HG03439 (cell line): Measurements from ENCODE around the gene OR2AP1.
"Not testable (repeated sequence)": the region's sequence is repeated elsewhere in the genome, so short reads cannot be mapped to it uniquely, and the experiment has no call there.

Experiments used
- ATAC-seq: cut with Tn5 transposase; IDR thresholded peaks from one replicate; pipeline ENCODE4 v1.9.1; 2021; ENCODE audit warnings: mild to moderate bottlenecking, moderate library complexity; ENCODE audit not compliant: unreplicated experiment

The OR2AP1 gene

DNA sequence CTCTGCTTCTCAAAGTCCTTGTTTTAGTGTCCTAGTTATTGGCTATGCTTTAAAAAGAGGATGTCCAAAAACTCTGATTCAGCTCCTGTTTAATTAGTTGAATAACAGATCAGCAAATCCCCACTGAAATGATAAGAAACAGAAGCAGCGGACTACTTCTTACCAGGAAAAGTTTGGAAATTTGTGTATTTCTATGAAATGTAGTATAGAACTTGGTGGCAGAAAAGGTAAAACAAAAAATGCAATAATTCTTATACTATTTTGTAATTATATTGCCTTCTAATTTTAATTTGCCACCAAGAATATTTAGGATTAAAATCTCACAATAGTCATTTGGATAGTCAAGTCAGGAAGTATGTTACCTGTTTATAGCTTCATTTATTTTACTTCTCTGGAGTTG, at the start of gene OR2AP1:
Gene OR2AP1, plus strand, starts transcription at position 301 of the 400 bp plus-strand sequence. CDS start 1,947 bp downstream, outside the sequence.
- no peak for ATAC-seq

DNA sequence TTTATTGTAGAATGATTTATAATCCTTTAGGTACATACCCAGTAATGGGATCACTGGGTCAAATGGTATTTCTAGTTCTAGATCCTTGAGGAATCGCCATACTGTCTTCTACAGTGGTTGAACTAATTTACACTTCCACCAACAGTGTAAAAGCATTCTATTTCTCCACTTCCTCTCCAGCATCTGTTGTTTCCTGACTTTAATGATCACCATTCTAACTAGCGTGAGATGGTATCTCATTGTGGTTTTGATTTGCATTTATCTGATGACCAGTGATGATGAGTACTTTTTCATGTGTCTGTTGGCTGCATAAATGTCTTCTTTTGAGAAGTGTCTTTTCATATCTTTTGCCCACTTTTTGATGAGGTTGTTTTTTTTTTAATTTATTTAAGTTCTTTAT, 24.0 kb upstream of the OR2AP1 start:
- ATAC-seq = not testable (repeated sequence)

DNA sequence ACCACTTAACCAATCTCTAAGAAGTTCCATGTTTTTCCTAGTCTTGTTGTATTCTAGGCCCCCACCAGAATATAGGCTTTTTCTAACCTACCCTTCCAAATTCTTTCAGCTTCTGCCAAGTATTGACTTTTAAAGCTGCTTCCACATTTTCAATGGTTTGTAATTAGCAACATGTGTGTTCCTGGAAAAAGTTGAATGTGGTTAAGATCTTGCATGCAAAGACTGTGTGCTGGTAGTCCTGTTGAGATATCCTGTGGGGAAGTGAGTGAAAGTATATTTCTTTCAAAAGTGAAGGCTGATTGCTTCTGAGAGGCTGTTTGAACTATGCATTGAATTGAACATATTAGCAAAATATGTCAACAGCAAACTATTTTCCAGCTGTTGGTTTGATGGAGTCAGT, 23.5 kb upstream of the OR2AP1 start:
- no peak for ATAC-seq

DNA sequence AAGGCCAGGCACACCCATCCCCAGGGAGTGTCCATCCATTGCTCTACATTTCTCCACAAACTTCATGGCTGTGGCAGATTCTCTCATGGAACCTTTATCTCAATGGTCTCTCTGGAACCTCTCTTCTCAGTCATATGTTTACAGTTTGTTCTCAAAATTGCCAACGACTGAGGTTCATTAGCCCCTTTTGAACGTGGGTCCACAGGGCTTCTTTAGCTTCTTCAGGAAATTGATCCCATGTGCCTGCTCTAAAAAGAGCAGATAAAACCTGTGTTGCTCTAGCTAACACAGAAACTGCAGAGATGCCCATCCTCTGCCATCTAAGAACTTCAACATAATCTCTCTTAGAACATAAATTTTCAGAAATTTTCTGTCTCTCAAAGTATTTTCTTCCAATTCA, 23.0 kb upstream of the OR2AP1 start, which contains the start of gene OR6C4:
Gene OR6C4, plus strand, starts transcription at position 301 of the 400 bp plus-strand sequence. CDS start 1,625 bp downstream, outside the sequence.
- ATAC-seq = no peak

DNA sequence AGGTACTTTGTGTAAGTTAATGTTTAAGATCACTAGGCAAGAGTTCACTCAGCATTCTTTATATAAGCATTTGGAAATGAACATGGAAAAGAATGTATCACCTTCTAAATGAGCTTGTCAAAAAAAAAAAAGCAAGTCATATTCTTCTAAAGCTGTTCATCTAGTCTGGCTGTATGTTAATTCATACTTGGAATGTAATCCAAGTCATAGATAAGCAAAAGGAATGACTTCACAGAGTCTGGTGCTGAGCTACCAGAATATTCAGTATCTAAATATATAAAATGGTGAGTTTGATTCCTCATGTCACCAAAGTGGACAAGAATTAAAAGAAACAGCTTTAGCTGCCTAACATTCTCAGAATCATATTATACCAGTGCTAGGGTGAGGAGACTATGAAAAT, 18.0 kb upstream of the OR2AP1 start:
- no peak for ATAC-seq

DNA sequence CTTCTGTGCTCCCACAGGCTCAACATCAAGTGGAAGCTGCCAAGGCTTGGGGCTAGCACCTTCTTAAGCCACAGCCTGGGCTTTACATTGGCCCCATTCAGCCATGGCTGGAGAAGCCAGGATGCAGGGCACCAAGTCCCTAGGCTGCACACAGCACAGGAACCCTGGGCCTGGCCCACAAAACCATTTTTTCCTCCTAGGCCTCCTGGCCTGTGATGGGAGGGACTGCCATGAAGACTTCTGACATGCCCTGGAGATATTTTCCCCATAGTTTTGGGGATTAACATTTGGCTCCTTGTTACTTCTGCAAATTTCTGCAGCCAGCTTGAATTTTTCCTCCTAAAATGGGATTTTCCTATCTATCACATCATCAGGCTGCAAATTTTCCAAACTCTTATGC, 2.2 kb upstream of the OR2AP1 start:
- ATAC-seq = not testable (repeated sequence)

DNA sequence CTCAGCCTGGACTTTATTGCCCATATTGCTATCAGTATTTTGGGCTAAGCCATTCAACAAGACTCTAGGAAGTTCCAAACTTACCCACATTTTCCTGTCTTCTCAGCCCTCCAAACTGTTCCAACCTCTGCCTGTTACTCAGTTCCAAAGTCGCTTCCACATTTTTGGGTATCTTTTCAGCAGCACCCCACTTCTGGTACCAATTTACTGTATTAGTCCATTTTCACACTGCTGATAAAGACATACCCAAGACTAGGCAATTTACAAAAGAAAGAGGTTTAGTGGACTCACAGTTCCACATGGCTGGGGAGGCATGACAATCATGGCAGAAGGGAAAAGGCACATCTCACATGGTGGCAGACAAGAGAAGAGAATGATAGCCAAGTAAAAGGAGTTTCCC, 1.6 kb upstream of the OR2AP1 start:
- not testable (repeated sequence) for ATAC-seq

DNA sequence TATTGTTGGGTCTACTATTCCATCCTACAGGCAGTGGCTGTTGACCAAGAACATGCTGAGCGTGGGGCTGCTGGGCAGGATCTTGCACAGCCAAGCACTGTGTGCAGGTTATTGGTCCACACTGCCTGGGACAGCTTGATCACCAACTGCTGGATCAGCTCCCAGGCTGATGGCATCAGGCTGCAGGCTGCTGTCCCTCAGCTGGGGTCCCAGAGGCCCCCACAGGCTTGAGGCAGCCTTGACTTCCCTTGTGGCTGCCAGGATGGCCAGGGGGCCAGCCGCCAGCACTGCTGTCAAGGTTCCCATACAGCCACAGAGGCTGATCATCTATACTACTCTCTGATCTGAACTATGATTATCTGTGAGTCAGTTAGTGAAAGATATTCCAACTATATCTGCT, 9.8 kb downstream of the OR2AP1 start:
- no peak for ATAC-seq

GRCh38 chr12:55585817-55586216, 13.5 kb downstream of the OR2AP1 start:
- ATAC-seq = no peak

DNA sequence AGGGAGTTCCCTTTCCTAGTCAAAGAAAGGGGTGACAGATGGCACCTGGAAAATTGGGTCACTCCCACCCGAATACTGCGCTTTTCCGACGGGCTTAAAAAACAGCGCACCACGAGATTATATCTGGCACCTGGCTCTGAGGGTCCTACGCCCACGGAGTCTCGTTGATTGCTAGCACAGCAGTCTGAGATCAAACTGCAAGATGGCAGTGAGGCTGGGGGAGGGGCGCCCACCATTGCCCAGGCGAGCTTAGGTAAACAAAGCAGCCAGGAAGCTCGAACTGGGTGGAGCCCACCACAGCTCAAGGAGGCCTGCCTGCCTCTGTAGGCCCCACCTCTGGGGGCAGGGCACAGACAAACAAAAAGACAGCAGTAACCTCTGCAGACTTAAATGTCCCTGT, 17.9 kb downstream of the OR2AP1 start:
- ATAC-seq = not testable (repeated sequence)

DNA sequence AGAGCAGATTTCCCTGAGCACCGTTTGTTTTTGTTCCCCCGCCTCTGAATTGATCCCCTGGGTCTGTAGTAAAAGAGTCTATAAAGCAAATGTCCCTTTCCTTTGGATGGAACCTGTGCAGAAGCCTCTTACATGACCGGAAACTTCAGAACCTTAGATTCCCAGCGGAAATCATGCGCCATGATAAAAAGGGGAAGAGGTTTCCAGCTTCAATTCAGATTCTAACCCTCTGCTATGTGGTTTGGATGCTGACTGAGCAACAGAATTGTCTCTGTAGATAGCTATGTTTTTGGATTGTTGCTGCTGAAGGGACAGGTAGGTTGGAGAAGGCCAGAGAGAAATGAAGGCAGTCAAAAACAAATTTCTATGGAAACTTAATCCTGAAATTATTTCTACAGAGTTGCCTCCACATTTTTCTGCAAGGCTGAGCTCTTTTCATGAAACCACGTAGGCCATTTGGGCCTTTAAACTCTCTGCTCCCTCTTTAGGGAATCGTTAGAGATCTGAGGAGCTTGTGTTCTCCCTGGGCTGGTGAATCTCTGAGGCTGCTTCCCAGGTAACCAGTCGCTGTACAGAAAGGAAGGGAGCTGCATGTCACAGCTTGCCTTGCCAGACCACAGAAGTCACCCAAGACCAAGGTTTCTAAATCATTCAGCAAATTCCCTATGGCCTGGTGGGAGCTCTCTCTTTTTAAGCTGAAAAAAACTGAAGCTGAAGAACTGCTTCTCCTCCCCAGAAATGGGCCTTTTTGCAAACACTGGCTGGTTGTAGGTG, 35.7 kb downstream of the OR2AP1 start:
- ATAC-seq = no peak

DNA sequence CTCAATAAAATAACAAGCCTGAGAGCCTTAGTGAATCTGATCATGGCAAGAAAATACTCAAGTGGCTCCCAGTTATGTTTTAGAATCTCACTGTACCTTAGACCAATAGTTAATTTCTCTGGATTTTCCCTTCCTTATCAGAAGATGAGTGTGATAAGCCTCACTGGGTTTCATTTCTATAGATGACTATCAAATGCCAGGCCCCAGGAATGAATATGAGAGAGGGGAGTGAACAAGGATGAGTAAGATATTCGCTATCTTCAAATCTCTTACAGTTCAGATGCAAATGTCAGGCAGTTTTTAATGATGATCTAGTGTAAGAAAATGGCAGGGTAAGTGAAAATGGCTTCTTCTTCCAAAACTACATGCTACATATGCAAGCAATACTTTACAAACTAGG, 38.3 kb downstream of the OR2AP1 start:
- no peak for ATAC-seq

DNA sequence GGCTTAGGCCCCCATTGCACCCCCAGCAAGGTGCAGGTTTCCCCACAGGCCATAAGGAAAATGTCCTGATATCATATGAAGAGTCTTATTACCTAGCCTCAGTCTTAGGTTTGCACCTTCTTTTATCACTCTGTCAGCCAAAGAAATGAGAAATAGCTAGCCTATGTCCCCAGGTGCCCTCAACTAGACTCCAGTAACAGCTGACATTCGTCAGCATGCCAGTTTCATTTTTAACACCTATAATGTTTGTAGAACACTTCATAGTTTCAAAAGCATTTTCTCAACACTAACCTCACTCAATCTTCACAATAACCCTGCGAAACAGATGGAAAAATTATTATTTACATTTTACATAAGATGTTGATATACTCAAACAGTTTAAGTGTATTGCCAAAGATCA, 40.4 kb downstream of the OR2AP1 start:
- no peak for ATAC-seq

GRCh38 chr12:55614764-55615163, 42.5 kb downstream of the OR2AP1 start:
- ATAC-seq = no peak

DNA sequence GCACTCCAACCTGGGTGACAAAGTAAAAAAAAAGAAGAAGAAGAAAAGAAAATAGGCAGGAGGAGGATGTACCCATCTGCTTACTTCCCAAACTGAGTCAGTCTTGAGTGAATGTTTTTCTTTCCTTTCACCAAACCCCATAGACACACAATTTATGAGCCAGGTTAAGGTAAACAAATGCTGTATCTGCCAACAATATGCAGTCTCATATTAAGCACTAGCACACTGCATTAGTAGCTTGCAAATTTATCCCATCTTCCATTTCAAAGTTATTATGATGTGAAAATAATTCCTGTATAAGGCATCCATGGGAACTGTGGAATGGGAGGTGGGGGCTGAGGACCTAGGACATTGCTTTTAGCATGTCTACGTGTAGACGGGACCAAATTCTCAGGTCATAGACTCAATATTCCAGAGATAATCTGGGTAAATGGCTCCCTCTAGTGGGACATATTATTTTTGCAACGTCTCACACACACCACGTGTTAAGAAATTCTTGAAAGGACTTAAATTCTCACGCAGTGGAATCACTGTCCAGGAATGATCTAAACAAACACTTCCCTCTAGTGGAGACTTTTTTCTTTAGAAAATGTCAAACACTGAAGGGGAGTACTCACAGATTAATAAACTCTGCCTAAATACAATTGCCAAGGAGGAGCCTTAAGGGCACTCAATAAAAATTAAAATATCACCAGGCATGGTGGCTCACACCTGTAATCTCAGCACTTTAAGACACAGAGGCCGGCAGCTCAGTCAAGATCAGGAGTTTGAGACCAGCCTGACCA, 47.3 kb downstream of the OR2AP1 start:
- ATAC-seq = peak; percentile 86

DNA sequence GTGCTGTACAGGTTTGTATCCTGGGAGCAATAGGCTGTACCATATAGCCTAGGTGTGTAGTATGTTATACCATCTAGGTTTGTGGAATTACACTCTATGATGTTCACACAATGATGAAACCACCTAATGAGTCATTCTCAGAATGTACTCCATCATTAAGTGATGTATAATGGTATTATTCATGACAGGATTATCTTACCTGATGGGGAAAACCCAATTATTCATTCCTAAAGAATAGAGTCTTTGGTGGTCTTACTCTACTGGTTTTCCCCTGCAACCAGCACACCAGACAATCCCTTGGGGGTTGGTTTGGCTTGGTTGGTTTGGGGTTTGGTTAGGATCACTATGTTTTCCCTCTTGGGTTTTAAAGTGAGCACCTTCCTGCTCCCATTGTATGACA, 51.8 kb downstream of the OR2AP1 start:
- ATAC-seq = peak; percentile 61
